Peyer's patch (tissue), 4 donors: Measurements from ENCODE around the gene ZNF804B.

ENCODE experiments used
- CTCF ChIP-seq, 6 experiments: fragments of 450-650 bp in 4 of 6; fragments of 200-600 bp in 2 of 6; sonication (generic) in 1 of 6; IDR thresholded peaks; one replicate each; pipeline ENCODE4 v1.5.1; 2017 to 2019; ENCODE audit warnings: antibody characterized with exemption in 6 of 6, mild to moderate bottlenecking in 3 of 6, moderate library complexity in 1 of 6
- POLR2A ChIP-seq, 2 donors: fragments of 450-650 bp; IDR thresholded peaks; one replicate each; pipeline ENCODE4 v1.5.1; 2017; ENCODE audit warnings: antibody characterized with exemption in 2 of 2, mild to moderate bottlenecking in 2 of 2, moderate library complexity in 2 of 2

- TF ChIP-seq CTCF (IDR thresholded peaks at IDR 0.05) = no peak
- TF ChIP-seq POLR2A (IDR thresholded peaks at IDR 0.05) = no peak
Measured at GRCh38 chr7:88922944-88923343, 163.4 kb downstream of the ZNF804B start.
